Keratinocyte (primary cell): Measurements from ENCODE around the gene PDIA2.

ENCODE experiments used
- CTCF ChIP-seq, 3 experiments: IDR thresholded peaks in 1 of 3; conservative IDR thresholded peaks in 1 of 3; optimal IDR thresholded peaks in 1 of 3; 2 replicates in 2 of 3; 3 replicates in 1 of 3; pipeline versions ENCODE3 to v1.5.1; 2011; ENCODE audit warnings: low read length in 3 of 3, mild to moderate bottlenecking in 3 of 3, moderate library complexity in 2 of 3, control low read depth in 1 of 3, inconsistent platforms in 1 of 3; ENCODE audit not compliant: insufficient read depth in 2 of 3; ENCODE audit errors: extremely low read depth in 1 of 3
- EZH2 ChIP-seq: IDR thresholded peaks from one replicate; pipeline ENCODE4 v1.6.1; 2012; ENCODE audit warnings: inconsistent platforms, mild to moderate bottlenecking, low read length, moderate library complexity

GRCh38 chr16:281660-282255, 1.2 kb upstream of the PDIA2 start:
- TF ChIP-seq CTCF (optimal IDR thresholded peaks at IDR 0.05 in 1 of 3, IDR thresholded peaks at IDR 0.05 in 1 of 3, conservative IDR thresholded peaks at IDR 0.05 in 1 of 3; ENCODE audit: extremely low read depth in 1 of 3, insufficient read depth in 2 of 3, low read length in 3 of 3) (no peak), EZH2 (peak; percentile 35)
